Erythroblast (primary cell): ENCODE results near the gene PTPRN2.

Source experiments
- GATA1 ChIP-seq: IDR thresholded peaks from 2 replicates; pipeline ENCODE4 v1.6.1; 2011; ENCODE audit warnings: low read depth, mild to moderate bottlenecking, control low read depth, low read length, moderate library complexity
- POLR2A ChIP-seq: IDR thresholded peaks from 2 replicates; pipeline ENCODE4 v1.6.1; 2011; ENCODE audit warnings: mild to moderate bottlenecking, low read length

DNA sequence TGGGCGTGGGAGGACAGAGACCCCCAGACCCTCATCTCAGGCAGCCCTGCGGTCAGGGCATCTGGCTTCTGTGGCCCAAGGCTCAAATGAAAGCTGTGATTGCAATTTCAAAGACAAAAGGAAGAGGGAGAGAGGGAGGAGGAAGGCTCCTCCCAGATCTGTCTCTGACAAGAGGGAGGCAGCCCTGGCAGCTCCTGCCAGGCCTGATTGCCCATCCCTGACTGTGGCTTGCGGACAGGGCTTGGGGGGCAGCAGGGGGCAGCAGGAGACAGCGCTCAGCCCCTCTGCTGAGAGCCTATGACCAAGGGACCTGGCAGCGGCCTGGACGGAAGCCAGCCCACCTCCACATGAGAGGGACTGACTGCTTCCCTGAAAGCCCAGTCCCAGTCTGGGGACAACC lies 91.8 kb downstream of the PTPRN2 start:
- TF ChIP-seq POLR2A (no peak), GATA1 (no peak)
